IMR-90 (cell line): Measurements from ENCODE around the gene IRAK1. TPM values are rescaled to one million over a fixed set of nuclear protein-coding genes. Genes with fewer than 3 reads are reported as not detected.

Experiments
- ATAC-seq: fragments of 200-7000 bp; cut with Tn5 transposase; 2 replicates; pipeline ENCODE4 v1.9.1; 2020; ENCODE audit warnings: low read depth, mild to moderate bottlenecking, moderate library complexity
- BruUV-seq: library from RNA; stranded (reverse); fragments of 400-500 nt; replicated peaks from 2 replicates; lab custom pipeline; 2021; lab: Mats Ljungman, UMichigan
- CTCF ChIA-PET: fragments of 300-600 bp; formaldehyde crosslinking; extraction: SDS; loops from one replicate; lab custom pipeline; 2021; ENCODE audit warnings: antibody characterized with exemption; lab: Yijun Ruan, JAX
- POLR2A ChIA-PET: fragments of 300-600 bp; sonication (Branson Sonifier 250); formaldehyde crosslinking; loops from one replicate; lab custom pipeline; 2022; ENCODE audit warnings: antibody characterized with exemption; ENCODE audit not compliant: unreplicated experiment; lab: Charles Lee
- DNase-seq: peaks from one replicate; pipeline ENCODE4 v3.0.0; 2013
- H2AFZ ChIP-seq: replicated peaks from 2 replicates; pipeline ENCODE3; 2013; ENCODE audit warnings: low read length, mild to moderate bottlenecking; ENCODE audit not compliant: poor library complexity
- H2AK5ac ChIP-seq: 2 replicates; pipeline ENCODE4 v1.6.1; 2013; ENCODE audit warnings: low read depth, low read length, inconsistent platforms
- H2AK9ac ChIP-seq: replicated peaks from 2 replicates; pipeline ENCODE3; 2013; ENCODE audit warnings: mild to moderate bottlenecking, low read depth, low read length, moderate library complexity; ENCODE audit not compliant: poor library complexity
- H2BK120ac ChIP-seq: 2 replicates; pipeline ENCODE4 v1.6.1; 2013; ENCODE audit warnings: low read depth, low read length, inconsistent platforms
- H2BK15ac ChIP-seq: 3 replicates; pipeline ENCODE4 v1.6.1; 2013; ENCODE audit warnings: low read depth, low read length, inconsistent platforms
- H2BK20ac ChIP-seq: 2 replicates; pipeline ENCODE4 v1.6.1; 2013; ENCODE audit warnings: low read depth, mild to moderate bottlenecking, inconsistent platforms, low read length, moderate library complexity
- H2BK5ac ChIP-seq: 2 replicates; pipeline ENCODE4 v1.6.1; 2013; ENCODE audit warnings: mild to moderate bottlenecking, low read depth, low read length, inconsistent platforms; ENCODE audit not compliant: poor library complexity, severe bottlenecking
- H3K14ac ChIP-seq: replicated peaks from 2 replicates; pipeline ENCODE4 v1.6.1; 2013; ENCODE audit warnings: low read depth, low read length, inconsistent platforms
- H3K18ac ChIP-seq: 2 replicates; pipeline ENCODE4 v1.6.1; 2013; ENCODE audit warnings: low read depth, low read length, control low read depth
- H3K23ac ChIP-seq: 2 replicates; pipeline ENCODE4 v1.6.1; 2013; ENCODE audit warnings: low read depth, low read length, inconsistent platforms
- H3K27ac ChIP-seq: 2 replicates; pipeline ENCODE4 v1.5.1; 2013; ENCODE audit warnings: mild to moderate bottlenecking, control low read depth, low read length; ENCODE audit not compliant: insufficient read depth
- H3K27me3 ChIP-seq: 2 replicates; pipeline ENCODE4 v1.6.1; 2013; ENCODE audit warnings: low read length; ENCODE audit not compliant: control insufficient read depth, insufficient read depth
- H3K36me3 ChIP-seq: 2 replicates; pipeline ENCODE4 v1.6.1; 2013; ENCODE audit warnings: low read length, mixed read lengths; ENCODE audit not compliant: control insufficient read depth, insufficient read depth
- H3K4ac ChIP-seq: 2 replicates; pipeline ENCODE4 v1.6.1; 2013; ENCODE audit warnings: low read depth, low read length, inconsistent platforms
- H3K4me1 ChIP-seq: 2 replicates; pipeline ENCODE4 v1.6.1; 2013; ENCODE audit warnings: low read length, mixed read lengths; ENCODE audit not compliant: control insufficient read depth, insufficient read depth
- H3K4me2 ChIP-seq: 2 replicates; pipeline ENCODE4 v1.6.1; 2013; ENCODE audit warnings: low read depth, mild to moderate bottlenecking, control low read depth, low read length, moderate library complexity
- H3K4me3 ChIP-seq: 2 replicates; pipeline ENCODE4 v1.5.1; 2013; ENCODE audit warnings: low read depth, mild to moderate bottlenecking, control low read depth, low read length, moderate library complexity; ENCODE audit not compliant: insufficient read depth
- H3K56ac ChIP-seq: 2 replicates; pipeline ENCODE4 v1.6.1; 2013; ENCODE audit warnings: low read length, inconsistent platforms; ENCODE audit not compliant: insufficient read depth; ENCODE audit errors: extremely low read depth
- H3K79me1 ChIP-seq, 2 experiments: 2 replicates each; pipeline ENCODE4 v1.6.1; 2013; ENCODE audit warnings: low read length in 2 of 2, inconsistent platforms in 1 of 2, low read depth in 1 of 2
- H3K9ac ChIP-seq: 2 replicates; pipeline ENCODE4 v1.6.1; 2013; ENCODE audit warnings: low read depth, low read length, control low read depth
- H3K9me1 ChIP-seq: 2 replicates; pipeline ENCODE4 v1.6.1; 2013; ENCODE audit warnings: low read length, inconsistent platforms; ENCODE audit not compliant: insufficient read depth
- H3K9me3 ChIP-seq: 2 replicates; pipeline ENCODE4 v1.6.1; 2013; ENCODE audit warnings: low read length; ENCODE audit not compliant: control insufficient read depth, insufficient read depth
- H4K20me1 ChIP-seq: 2 replicates; pipeline ENCODE4 v1.6.1; 2013; ENCODE audit warnings: low read length, inconsistent platforms; ENCODE audit not compliant: insufficient read depth
- H4K5ac ChIP-seq: 2 replicates; pipeline ENCODE4 v1.6.1; 2013; ENCODE audit warnings: mild to moderate bottlenecking, low read depth, low read length, control low read depth
- H4K8ac ChIP-seq, 2 experiments: 2 replicates each; pipeline ENCODE4 v1.6.1; 2013; ENCODE audit warnings: low read depth in 2 of 2, low read length in 2 of 2, control low read depth in 1 of 2, inconsistent platforms in 1 of 2
- H4K91ac ChIP-seq: 2 replicates; pipeline ENCODE4 v1.6.1; 2013; ENCODE audit warnings: low read depth, low read length, inconsistent platforms; ENCODE audit not compliant: insufficient read depth
- BHLHE40 ChIP-seq: fragments of 150-350 bp; IDR thresholded peaks from 2 replicates; pipeline ENCODE4 v1.6.1; 2016; ENCODE audit warnings: mild to moderate bottlenecking, low read depth, low read length
- CEBPB ChIP-seq: IDR thresholded peaks from 2 replicates; pipeline ENCODE4 v1.6.1; 2012; ENCODE audit warnings: low read depth, low read length, improper control_type of control experiment
- CHD1 ChIP-seq: IDR thresholded peaks from 2 replicates; pipeline ENCODE4 v1.6.1; 2012; ENCODE audit warnings: low read depth, low read length, improper control_type of control experiment
- MAFK ChIP-seq: IDR thresholded peaks from 2 replicates; pipeline ENCODE4 v1.6.1; 2012; ENCODE audit warnings: low read depth, low read length, improper control_type of control experiment
- POLR2A ChIP-seq: IDR thresholded peaks from 2 replicates; pipeline ENCODE4 v1.6.1; 2012; ENCODE audit warnings: mild to moderate bottlenecking, low read depth, low read length
- RCOR1 ChIP-seq: IDR thresholded peaks from 2 replicates; pipeline ENCODE4 v1.6.1; 2012; ENCODE audit warnings: mild to moderate bottlenecking, low read length, improper control_type of control experiment; ENCODE audit not compliant: insufficient replicate concordance
- WGBS, 2 experiments: methylation state at CpG; one replicate each; pipeline versions ENCODE4 v1.1.5 to v1.1.7; 2013; ENCODE audit warnings: missing lambda C conversion rate in 2 of 2; ENCODE audit not compliant: insufficient read length in 1 of 2; ENCODE audit errors: extremely low coverage in 2 of 2; 5-methylcytosine and 5-hydroxymethylcytosine counted together
- dilution Hi-C: fragments of 300-500 bp; cut with HindIII; formaldehyde crosslinking; loops from one replicate; pipeline ENCODE4 v1.14.3; 2018; ENCODE audit warnings: low sequenced_read_pairs; ENCODE audit not compliant: unreplicated experiment
- in situ Hi-C: fragments of 300-500 bp; cut with MboI; formaldehyde crosslinking; loops from 3 replicates; pipeline ENCODE4 v1.14.3; 2019; ENCODE audit warnings: low sequenced_read_pairs, inconsistent platforms, mixed read lengths
- intact Hi-C: fragments of 100-400 bp; cut with micrococcal nuclease; formaldehyde crosslinking; loops from 2 replicates; pipeline ENCODE4 v1.10.0; 2022
- polyA plus RNA-seq, 3 experiments: library from polyadenylated mRNA; depleted of rRNA; stranded (reverse); fragments of >200 nt; gene quantifications; 2 replicates each; pipeline ENCODE4 v1.2.3, GENCODE V29; 2012; ENCODE audit warnings: low replicate concordance in 1 of 3
- total RNA-seq: library from RNA; depleted of rRNA; stranded (reverse); fragments of >200 nt; gene quantifications from 2 replicates; pipeline ENCODE4 v1.2.3, GENCODE V29; 2012

Gene IRAK1
- total and polyA plus RNA-seq, 2 of the 4 experiments (the other 2 are of a cell fraction), result 33.3 to 50.2 TPM

DNA sequence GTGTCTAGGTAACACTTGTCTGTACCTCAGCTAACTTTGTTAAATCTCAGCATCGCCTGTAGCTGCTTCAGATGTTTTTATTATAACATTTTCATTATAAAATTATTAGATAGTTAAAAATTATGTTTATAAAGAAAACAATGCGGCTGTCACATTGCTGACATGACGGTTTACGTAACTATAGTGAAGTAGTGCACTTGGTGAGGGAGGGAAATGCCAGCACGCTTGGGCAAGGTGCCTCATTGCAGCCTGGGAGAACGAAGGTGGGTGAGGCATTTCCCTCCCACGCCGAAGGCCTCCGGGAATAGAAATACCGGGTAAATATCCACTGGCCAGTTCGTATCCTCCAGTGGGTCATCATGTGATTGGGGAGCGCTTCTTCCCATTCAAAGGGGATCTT lies 31.2 kb downstream of the IRAK1 start:
- in situ Hi-C loops, result no loop called here

More for the DNA sequence above, 31.2 kb downstream of the IRAK1 start:
- H3K9me1 ChIP-seq, result no peaks in the 10 kb centered on the region
- dilution Hi-C loops (no loop called here), intact Hi-C loops (no loop called here)
- no TSS peak for BruUV-seq
- no peak overlapping the region for H3K4ac ChIP-seq
- WGBS, 2 experiments, result 81% methylated on average over 6 of the region's 12 CpGs; no CpG with 5 or more reads in 1 of the 2 experiments
- H3K18ac ChIP-seq, result no peak overlapping the region
- ATAC-seq, result no peak
- H2BK5ac ChIP-seq, result no peak overlapping the region
- TF ChIP-seq MAFK, result peak; percentile 73
- TF ChIP-seq BHLHE40, result no peak
- TF ChIP-seq CEBPB, result no peak
- no peak for TF ChIP-seq POLR2A
- no peak for TF ChIP-seq CHD1
- TF ChIP-seq RCOR1, result no peak
- no peaks in the 10 kb centered on the region; the same call in 1 of the 2 replicates for H3K9me3 ChIP-seq
- no peak overlapping the region for H3K27ac ChIP-seq
- no peak overlapping the region for H3K9ac ChIP-seq
- ChIA-PET POLR2A (no interaction called here), CTCF (no interaction called here)
- no peak overlapping the region for H3K23ac ChIP-seq
- H2BK120ac ChIP-seq, result no peak overlapping the region
- H3K79me1 ChIP-seq, result no peaks in the 10 kb centered on the region
- no peak overlapping the region for H3K56ac ChIP-seq
- no peak overlapping the region for H2BK15ac ChIP-seq
- no peak overlapping the region for H4K91ac ChIP-seq
- H3K4me2 ChIP-seq, result no peak overlapping the region
- no peak overlapping the region for H2BK20ac ChIP-seq
- no peak overlapping the region for H4K5ac ChIP-seq
- H3K27me3 ChIP-seq, result no peaks in the 10 kb centered on the region; the same call in 1 of the 2 replicates
- H3K36me3 ChIP-seq, result no peaks in the 10 kb centered on the region
- H3K4me3 ChIP-seq, result no peak overlapping the region
- no peaks in the 10 kb centered on the region for H4K20me1 ChIP-seq
- H2AK5ac ChIP-seq, result no peak overlapping the region
- no peak overlapping the region for H4K8ac ChIP-seq
- no peak for DNase-seq
- H2AFZ ChIP-seq, result no peak overlapping the region
- no peak overlapping the region for H3K14ac ChIP-seq
- H2AK9ac ChIP-seq, result no peak overlapping the region
- no peaks in the 10 kb centered on the region for H3K4me1 ChIP-seq
